GM21737 (cell line): ENCODE measurements around the gene LRTM1.

Experiments
- ATAC-seq: cut with Tn5 transposase; IDR thresholded peaks from one replicate; pipeline ENCODE4 v1.9.1; 2021; ENCODE audit warnings: mild to moderate bottlenecking, moderate library complexity; ENCODE audit not compliant: unreplicated experiment

The LRTM1 gene

GRCh38 chr3:54897028-54897711 lies 30.7 kb downstream of the LRTM1 start:
- ATAC-seq = no peak

- no peak for ATAC-seq
Measured at GRCh38 chr3:54895613-54896012, 32.2 kb downstream of the LRTM1 start.

- no peak for ATAC-seq
Measured at GRCh38 chr3:54892168-54892567, 35.7 kb downstream of the LRTM1 start.

GRCh38 chr3:54891540-54891897 lies 36.3 kb downstream of the LRTM1 start:
- no peak for ATAC-seq

GRCh38 chr3:54889731-54890130 lies 38.1 kb downstream of the LRTM1 start:
- ATAC-seq = no peak

GRCh38 chr3:54888873-54889272 lies 39.0 kb downstream of the LRTM1 start:
- ATAC-seq = no peak

- ATAC-seq = no peak
Measured at GRCh38 chr3:54888162-54888561, 39.7 kb downstream of the LRTM1 start.

GRCh38 chr3:54882129-54882833 lies 45.6 kb downstream of the LRTM1 start:
- ATAC-seq = no peak

GRCh38 chr3:54878145-54878544 lies 49.7 kb downstream of the LRTM1 start:
- no peak for ATAC-seq

- ATAC-seq = no peak
Measured at GRCh38 chr3:54877730-54878129, 50.1 kb downstream of the LRTM1 start.

- ATAC-seq = no peak
Measured at GRCh38 chr3:54876694-54877093, 51.2 kb downstream of the LRTM1 start.

- ATAC-seq = no peak
Measured at GRCh38 chr3:54875596-54876268, 52.1 kb downstream of the LRTM1 start.

- ATAC-seq = no peak
Measured at GRCh38 chr3:54874816-54875556, 52.9 kb downstream of the LRTM1 start.

GRCh38 chr3:54873059-54874010 lies 54.5 kb downstream of the LRTM1 start:
- ATAC-seq = no peak

GRCh38 chr3:54871867-54872266 lies 56.0 kb downstream of the LRTM1 start:
- no peak for ATAC-seq

GRCh38 chr3:54870423-54870822 lies 57.4 kb downstream of the LRTM1 start:
- ATAC-seq = no peak
